CD4-positive, alpha-beta T cell treated with Interleukin-6 for 4 hours (primary cell): ENCODE data around the gene ARHGAP23.

Source experiments
- DNase-seq: peaks from one replicate; pipeline ENCODE4 v3.0.0-alpha.2; 2020; ENCODE audit warnings: mixed read lengths

ARHGAP23 gene

GRCh38 chr17:38532451-38532850, 104.2 kb downstream of the ARHGAP23 start:
- no peak for DNase-seq

DNA sequence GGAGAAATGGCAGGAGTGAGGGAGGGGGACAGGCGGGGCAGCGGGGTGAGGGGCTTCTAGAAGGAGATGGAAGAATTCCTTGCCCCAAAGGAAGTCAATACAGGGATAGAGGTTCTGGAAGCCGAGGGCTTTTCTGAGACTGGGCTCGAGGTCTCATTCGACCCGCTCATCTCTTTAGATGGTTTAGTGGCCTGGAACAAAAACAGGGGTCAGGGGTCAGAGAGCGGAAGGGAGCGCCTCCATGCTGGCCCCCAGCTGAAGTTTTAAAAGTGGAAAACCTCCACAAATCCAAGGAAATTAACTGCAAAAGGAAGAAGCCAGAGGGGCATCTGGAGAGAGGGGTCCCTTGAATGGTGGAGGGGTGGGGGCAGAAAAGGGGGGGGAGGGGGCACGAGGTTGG, 105.0 kb downstream of the ARHGAP23 start:
- no peak for DNase-seq

DNA sequence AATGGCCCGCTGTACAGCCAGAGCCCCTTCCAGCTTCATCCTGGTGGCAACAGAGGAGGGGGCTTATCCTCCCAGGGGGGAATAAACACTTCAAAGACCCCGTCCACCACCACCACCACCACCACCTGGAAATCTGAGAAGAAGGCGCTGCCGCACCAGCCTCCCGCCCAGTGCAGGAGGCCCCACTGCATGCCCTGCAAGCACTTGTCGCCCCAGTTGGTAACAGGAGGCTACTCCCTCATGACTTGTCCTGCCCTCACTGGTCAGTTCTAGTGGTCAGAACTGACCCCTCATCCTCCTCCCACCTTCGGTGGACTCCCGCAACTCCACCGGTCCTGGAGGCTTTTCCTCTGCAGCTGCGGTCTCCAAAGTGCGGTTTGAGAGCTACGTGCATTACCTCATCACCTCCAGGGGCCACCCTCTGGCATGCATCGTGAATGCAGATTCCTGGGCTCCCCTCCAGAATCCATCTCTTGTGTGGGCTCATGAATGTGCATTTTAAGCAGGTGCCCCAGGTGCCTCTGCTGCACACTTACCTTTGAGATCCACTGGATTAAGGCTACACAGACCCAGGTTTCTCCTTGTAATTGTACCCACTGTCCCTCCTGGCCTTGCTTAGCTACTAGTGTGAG, 105.7 kb downstream of the ARHGAP23 start:
- no peak for DNase-seq

- no peak for DNase-seq
Observed at GRCh38 chr17:38534498-38534885, 106.2 kb downstream of the ARHGAP23 start.

DNA sequence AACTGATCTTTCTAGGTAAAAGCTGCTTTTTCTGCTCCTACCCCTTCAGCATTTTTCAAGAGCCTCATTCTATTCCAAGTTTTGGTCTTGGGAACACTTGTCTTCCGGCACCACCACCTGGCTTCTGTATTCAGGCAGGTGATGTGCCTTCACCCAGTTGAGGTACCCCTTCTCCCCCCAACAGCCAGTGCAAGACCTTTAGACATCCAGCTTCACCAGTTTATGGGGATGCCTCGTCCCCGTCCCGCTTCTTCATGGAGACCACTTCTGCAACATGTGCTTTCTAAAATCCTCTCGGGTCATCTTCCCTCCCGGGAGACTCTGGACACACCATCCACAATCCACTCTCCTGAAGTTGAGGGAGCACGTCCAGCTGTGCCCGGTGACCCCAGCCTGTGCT, 107.6 kb downstream of the ARHGAP23 start:
- DNase-seq: no peak

GRCh38 chr17:38536661-38537060, 108.4 kb downstream of the ARHGAP23 start:
- DNase-seq: no peak

GRCh38 chr17:38538906-38539305, 110.6 kb downstream of the ARHGAP23 start:
- DNase-seq: no peak

GRCh38 chr17:38539386-38539785, 111.1 kb downstream of the ARHGAP23 start:
- DNase-seq: no peak

- no peak for DNase-seq
Observed at GRCh38 chr17:38540514-38541045, 112.3 kb downstream of the ARHGAP23 start.

DNA sequence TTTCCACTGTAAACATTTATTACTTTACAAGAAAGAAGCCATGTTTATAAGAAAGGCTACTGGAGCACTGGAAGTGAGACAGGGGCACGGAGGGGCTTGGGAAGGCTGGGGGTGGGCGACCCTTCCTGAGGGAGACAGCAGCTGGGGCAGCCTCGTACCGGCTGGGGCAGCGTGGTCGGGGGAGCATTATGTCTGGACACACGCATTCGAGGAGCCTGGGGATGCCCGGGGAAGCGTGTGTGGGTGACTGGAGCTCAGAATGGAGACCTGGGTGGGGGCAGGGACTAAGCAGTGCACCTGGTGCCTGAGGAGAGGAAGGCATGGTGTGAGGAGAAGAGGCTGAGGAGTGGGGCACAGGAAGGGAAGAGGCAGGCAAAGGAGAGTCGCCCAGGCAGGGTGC, 113.0 kb downstream of the ARHGAP23 start:
- no peak for DNase-seq

- no peak for DNase-seq
Observed at GRCh38 chr17:38542286-38542685, 114.0 kb downstream of the ARHGAP23 start.

DNA sequence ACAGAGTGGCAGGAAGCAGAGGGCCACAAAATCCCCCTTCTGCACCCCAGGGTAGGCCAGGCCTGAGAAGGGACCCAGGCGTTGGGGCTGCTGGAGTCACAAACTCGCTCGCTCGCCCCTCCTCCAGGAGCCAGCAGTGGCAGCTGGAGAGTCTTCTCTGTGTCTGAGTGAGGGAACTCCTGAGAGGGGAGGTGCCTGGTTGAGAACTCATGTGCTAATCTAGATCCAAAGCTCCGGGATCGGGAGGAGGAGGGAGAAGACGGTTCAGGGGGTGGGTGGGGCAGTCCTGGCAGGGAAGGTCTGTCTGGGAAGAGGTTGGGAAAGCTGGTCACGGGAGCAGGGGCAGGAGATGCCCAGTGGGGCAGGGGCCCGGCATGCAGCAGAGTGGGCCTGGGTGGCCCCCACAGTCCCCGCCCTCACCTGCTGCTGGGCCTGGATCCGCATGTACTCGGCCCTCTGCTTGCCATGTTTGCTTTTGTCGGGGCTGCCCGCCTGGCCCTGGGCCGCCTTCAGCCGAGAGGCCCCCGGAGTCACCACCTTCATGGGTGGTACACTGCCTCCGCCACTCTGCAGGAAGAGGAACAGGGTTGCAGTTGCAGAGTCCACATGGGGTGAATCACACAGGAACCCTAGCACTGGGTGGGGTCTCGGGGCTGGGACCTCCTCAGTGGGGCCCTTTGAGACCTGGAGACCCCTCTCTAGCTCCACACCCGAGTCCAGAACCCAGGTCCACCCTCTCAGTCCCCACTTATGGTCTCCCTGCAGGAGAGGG, 115.3 kb downstream of the ARHGAP23 start:
- DNase-seq: no peak

GRCh38 chr17:38544175-38544838, 116.0 kb downstream of the ARHGAP23 start:
- DNase-seq: no peak

DNA sequence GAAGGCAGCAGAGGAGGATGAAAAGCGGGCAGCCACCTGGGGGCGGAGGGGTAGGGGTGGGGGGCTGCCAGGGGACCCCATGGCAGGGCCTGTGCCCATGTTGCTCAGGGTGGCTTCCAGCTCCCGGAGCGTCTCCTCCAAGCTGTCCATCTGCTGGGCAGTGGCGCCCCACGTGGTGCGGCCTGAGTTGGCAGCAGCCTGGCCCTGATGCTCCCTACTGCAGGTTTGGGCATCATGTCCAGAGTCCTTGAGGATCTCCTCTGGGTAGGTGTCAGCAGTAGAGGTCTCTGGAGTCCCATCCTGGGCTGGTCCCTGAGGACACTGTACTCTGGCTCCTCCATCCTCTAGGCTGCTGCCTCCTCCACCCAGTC, 116.6 kb downstream of the ARHGAP23 start:
- no peak for DNase-seq

- no peak for DNase-seq
Observed at GRCh38 chr17:38545531-38546225, 117.4 kb downstream of the ARHGAP23 start.

DNA sequence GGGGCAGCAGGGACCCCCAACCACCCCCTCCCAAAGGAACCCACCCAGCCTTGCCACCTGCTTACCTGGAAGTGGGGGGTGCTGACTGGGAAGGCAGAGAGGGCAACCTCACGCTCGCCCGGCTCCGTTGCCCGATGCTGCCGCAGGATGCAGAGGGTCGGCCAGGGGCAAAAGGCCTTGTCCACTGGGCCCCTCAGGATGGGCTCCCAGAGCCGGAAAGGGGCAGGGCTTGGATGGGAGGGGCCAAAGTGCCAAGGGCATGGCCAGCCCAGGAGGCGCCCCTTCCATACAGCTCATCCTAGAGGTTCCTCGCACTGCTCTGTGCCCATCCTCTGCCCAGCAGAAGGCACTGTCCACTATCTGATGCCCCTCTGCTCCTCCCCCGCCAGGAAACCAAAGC, 118.1 kb downstream of the ARHGAP23 start:
- DNase-seq: no peak

DNA sequence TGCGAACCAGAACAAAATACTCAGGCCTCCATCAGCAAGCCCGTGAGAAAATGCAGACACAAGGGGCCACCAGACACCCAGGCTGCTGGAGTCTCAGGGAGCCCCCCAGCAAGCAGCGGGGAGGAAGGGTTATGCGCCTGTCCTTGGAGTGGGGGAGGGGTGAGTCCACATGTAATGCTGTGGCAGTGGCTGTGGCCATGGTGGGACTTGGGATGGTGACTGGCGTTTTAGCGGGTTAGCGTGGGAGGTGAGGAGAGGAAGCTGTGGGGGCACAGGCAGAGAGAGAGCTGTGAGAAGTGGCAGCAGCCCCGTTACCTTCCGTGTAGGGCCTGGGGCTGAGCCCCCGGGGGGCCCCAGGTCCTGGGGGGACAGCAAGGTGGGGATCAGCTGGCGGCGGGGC, 119.2 kb downstream of the ARHGAP23 start:
- DNase-seq: no peak

GRCh38 chr17:38549285-38549684, 121.0 kb downstream of the ARHGAP23 start:
- no peak for DNase-seq

- DNase-seq: no peak
Observed at GRCh38 chr17:38550661-38551060, 122.4 kb downstream of the ARHGAP23 start.

- no peak for DNase-seq
Observed at GRCh38 chr17:38551121-38551520, 122.9 kb downstream of the ARHGAP23 start.

DNA sequence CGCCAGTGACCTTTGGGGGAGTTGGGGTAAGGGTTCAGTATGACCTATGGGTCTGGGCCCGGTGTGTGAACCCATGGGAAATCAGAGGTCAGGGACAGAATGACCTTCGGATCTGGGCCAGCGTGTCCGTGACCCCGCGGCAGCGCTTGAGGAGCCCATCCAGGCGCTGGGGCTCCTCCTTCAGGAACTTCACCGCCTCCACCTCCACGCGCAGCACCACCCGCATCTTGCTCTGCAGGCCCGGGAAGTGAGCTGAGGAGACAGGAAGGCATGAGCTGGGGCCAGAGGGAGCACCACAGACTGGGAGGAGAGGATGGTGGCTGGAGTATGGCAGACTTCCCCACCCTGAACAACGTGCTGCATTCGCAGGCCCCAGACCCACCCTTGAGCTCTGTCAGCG, 124.1 kb downstream of the ARHGAP23 start:
- no peak for DNase-seq

DNA sequence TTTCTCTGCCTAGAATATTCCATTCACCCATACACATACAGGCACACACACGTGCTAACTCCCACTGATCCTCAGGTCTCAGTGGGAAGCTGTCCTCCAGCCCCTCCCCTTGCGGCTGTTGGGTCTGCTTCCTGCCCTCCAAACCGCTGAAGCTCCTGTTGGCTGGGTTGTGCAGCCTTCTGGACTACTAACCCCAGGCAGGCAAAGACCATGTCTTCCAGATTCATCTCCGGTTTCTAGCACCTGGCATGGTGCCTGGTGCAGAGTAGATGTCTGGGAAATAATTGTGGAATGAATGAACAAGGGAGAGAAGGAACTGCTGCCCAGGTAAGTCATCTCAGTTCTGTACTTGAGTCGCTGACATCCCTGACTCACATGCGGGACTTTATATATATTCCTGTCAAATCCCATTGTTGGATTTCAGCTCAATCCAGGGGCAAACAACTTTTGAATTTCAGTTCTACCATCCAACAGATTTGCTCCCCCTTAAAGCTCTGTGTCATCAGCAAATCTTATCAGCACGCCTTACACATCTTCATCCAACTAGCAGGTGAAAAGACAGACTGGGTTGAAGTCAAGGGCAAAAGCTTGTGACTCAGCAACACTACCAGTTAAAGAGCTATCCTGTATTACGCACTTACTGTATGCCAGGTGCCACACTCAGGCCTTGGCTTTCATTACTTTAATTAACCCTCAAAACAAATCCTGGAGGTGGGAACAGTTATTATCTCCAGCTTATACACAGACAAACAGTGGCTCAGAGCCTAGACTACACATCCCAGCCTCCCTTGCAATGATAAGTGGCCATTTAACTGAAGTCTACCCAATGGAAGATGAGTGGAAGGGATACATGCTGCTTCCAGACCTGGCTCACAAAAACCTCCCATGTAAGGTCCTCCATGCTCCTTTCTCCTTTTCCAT, 126.4 kb downstream of the ARHGAP23 start:
- no peak for DNase-seq
